RPMI8226 (cell line): ENCODE data around the gene PSTK.

Experiments used
- DNase-seq: peaks from one replicate; pipeline ENCODE4 v3.0.0-alpha.2; 2015

The PSTK gene

DNA sequence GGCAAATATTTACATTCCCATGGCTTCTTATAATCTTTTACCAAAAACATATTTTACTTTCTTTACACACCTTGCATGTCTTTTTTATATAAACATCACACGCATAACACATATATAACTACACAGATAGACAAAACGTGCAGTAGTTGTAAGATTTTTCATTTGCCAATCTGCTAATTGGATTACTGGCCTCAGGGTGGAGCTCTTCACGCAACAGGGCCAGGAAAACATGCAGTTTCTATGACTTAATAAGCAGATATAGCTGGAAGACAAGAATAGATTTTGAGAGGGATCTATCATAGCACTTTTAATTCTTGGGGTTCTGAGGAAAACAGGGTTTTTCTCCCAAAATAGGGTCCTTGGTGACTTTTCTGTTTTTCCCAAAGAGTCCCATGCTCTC lies 41.3 kb downstream of the PSTK start:
- DNase-seq, result no peak

DNA sequence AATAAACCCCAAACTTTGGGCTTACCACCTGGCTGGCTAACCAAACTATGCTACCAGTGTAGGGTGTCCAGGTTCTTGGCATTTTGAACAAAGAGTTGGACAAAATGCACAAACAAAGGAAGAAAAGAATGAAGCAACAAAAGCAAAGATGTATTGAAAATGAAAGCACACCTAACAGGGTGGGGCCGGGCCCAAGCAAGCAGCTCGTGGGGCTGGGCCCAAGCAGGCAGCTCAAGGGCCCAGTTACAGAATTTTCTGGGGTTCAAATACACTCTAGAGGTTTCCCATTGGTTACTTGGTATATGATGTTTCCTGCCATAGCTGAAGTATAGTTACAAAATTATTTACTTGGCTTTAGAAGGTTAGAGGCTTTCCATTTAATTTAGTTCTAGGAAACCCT lies 44.3 kb downstream of the PSTK start:
- DNase-seq, result no peak

DNA sequence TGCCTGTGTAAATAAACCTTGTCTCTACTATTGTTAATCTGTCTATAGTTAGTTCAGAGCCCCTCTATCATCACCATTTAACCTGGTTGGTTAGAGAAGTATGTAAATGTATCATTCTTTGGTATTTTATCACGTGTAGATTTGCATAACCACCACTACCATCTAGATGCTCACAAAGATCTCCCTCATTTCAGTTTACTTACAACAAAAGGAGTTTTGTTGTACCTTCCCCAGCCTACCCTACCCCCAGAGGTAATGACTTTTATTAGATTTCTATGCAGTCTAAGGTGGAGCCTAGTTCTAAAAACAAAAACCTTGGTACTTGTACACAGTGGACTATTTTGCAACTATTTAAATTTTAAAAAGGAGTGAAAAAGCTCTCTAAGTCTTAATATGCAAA lies 46.1 kb downstream of the PSTK start:
- DNase-seq, result no peak

DNA sequence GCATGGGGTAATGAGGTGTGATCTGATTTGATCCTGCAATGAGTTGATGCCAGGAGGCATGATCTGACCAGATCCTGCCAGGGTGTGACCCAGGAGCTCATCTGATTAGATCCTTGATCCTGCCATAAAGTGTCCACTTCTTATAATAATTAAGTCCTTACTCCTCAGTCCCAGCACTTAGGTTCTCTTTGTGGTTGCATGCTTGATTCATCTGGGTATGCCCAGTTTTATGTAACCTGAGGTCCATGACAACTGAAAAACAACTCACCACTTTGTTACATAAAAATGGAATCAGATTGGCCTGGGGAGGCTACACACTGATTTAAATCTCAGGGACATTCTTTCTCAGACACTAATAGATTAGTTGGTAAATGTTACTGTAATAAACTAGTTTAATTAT lies 47.7 kb downstream of the PSTK start:
- no peak for DNase-seq

DNA sequence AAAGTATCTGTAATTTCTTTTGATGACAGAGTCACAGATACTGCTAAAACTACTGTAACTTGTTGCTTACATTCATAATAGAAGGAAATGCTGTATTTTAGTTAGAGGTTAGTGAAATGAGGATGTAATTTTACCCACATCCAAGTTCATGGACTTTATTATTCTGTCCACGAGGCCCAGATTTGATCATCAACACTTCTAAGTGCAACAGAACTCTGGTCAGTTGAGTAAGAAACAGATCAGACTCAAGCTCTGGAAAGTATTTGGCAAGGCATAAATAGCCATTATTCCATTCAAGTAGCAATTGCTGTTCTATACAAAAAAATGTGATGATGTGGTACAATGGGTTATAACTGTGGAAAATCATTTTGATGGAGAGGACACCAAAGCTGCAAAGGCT lies 50.9 kb downstream of the PSTK start:
- no peak for DNase-seq

DNA sequence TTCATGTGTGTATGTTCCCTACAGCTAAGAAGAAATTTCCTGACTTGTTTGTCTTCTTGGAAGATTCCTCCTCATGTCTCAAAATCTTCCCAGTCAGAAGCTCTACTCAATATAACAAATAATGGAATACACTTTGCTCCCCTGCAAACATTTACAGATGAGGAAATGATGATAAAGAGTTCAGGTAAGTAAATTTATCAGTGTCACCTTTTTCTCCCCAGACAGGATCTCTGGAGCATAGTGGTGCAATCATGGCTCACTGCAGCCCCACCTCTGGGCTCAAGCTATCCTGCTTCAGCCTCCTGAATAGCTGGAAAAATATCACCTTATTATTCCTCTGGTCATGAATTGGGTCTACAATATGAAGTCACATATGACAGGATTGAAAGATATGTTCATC lies 54.1 kb downstream of the PSTK start:
- DNase-seq, result no peak

DNA sequence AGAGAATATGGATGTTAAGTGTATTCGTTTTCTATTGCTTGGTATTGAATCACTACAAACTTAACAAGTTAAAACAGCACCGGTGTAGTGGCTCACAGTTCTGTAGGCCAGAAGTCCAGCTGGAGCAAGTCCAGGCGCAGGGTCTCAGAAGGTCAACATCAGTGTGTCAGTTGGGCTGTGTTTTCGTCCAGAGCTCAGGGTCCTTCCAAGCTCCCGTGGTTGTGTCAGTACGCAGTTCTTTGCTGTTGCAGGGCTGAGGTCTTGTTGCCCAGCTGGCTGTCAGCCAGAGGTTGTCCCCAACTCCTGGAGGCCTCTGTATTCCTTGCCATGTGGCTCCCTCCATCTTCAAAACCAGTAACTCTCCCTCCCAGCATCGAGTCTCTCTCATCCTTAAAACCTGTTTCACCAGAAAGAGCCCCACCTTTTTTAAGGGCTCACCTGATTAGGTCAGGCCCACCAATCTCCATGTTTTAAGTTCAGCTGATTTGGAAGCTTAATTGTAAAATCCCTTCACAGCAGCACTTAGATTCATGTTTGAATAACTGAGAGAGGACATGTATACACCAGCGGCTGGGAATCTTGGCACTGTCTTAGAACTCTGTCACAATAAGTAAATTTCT lies 55.4 kb downstream of the PSTK start:
- DNase-seq, result no peak

DNA sequence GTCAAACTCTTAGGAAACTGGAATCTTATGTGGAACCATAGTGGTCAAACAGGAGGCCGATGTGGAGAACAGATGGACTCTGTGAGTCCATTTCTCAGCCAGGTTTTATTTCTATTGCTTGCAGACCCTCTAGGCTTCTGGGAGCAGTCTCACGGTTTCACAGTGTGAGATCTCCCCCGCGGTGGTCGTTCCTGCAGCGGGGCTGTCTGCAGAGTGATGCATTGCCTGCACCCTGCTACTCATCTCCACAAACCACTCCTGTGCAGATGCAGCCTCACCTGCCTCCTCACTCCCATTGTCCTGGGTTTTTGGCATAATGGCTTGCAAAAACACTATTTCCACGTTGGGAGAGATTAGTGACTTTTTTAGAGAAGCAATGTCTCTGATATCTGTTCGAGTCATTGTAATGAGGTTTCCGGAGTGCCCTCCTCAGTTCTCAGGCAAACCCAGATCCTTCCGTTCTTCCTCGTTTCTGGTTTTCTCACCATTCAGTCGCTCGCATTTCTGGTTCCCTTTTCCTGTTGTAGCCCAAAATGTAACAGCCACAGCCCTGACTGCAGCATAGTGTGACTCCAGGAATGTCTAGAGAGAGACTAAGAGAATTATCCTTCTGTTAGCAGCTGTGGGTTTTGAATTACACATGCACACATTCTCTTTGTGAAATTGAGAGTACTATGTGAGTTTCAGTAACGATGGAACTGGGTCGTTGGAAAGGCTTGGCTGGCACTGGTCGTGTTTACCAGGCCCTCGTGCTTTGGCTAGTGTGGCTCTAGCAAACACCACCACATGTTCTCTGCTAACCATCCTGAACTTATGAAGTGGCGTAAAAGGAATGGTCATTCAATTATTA lies 58.8 kb downstream of the PSTK start:
- no peak for DNase-seq

DNA sequence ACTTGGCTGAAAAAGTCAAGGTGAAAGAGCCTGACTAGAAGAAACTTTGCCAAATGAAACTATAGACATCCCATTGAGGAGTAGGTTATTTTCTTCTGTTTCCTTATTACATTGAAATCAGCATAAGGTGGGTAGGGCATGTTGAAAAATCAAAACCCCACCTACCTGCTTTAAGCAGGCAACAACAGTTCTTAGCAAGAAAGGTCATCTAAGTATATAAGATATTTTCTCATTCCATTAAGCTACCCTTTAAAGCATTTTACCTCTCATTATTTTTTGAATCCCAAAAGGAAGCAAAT lies 59.4 kb downstream of the PSTK start:
- DNase-seq, result no peak
